ENCODE measurements around the gene HOXB13.

Gene HOXB13

GRCh38 chr17:48747445-48748363, 19.2 kb upstream of the HOXB13 start:
- no peak for DNase-seq

GRCh38 chr17:48746916-48747444, 18.4 kb upstream of the HOXB13 start:
- no peak for DNase-seq

- no peak for DNase-seq
Measured at GRCh38 chr17:48745381-48746275, 17.1 kb upstream of the HOXB13 start.

DNA sequence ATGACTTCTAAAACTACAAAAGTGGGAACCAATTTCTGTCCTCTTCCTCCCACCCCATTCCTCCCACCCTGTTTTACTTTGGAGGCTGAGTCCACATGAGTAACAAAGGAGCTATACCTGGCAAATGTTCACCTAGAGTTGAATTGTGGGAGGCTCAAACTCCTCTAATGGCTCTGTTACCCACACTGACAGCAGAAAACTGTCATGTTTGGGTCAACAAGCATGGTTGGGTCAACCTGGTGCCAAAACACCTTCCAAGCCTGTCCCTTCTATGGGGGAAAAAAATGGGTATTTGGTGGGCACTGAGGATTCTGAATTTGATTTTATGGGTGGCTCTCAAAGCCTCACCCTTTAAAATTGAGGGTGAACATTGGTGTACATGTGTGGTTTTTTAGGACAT, 12.0 kb upstream of the HOXB13 start:
- DNase-seq = no peak

DNA sequence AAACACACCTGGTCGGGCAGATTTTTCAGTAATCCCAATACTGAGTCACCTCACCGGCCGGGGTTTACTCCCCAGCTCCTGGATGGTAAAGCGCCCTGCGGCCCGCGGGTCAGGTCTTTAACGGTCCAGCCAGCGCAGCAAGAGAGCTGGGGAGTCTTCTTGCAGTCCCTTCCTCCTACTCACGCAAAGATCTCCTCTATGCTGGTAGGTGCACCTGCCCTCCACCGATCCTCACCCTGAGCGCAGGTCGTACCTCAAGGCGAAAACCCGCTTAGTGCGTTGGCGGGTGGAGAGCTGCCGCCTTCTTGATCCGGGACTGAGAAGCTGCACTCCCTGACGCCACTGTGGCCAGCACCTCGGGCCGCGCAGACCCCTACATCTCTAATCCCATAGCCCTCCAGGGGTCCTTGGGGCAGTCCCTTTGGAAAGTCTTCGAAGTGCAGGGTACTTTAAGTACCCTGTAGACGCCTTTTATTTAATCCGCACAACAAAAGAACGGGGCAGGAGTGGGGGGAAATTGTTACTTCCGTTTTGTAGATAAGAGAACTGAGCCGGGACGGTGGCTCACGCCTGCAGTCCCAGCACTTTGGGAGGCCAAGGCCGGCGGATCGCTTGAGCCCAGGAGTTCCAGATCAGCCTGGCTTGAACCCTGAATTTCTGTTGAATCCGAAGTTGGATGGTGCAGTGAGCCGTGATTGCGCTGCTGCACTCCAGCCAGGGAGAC, 10.4 kb upstream of the HOXB13 start:
- no peak for DNase-seq

DNA sequence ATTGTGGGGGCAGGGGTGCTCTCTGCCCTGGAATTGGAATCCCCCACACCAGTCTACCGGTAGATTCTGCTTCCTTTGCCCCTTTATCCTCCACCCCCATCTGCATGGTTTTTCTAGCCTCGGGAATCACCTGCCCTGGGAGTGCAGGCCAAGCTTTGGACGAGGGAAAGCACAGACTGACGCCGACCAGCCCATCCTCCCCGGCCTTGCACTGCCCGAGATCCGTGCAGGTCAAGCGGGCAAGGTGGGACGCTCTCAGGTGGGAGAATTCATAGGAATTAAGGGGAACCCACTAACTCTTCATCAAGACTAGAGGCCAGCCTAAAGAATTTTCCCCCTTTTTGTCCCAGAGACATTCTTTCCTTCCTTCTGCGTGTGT, 9.9 kb upstream of the HOXB13 start:
- no peak for DNase-seq

DNA sequence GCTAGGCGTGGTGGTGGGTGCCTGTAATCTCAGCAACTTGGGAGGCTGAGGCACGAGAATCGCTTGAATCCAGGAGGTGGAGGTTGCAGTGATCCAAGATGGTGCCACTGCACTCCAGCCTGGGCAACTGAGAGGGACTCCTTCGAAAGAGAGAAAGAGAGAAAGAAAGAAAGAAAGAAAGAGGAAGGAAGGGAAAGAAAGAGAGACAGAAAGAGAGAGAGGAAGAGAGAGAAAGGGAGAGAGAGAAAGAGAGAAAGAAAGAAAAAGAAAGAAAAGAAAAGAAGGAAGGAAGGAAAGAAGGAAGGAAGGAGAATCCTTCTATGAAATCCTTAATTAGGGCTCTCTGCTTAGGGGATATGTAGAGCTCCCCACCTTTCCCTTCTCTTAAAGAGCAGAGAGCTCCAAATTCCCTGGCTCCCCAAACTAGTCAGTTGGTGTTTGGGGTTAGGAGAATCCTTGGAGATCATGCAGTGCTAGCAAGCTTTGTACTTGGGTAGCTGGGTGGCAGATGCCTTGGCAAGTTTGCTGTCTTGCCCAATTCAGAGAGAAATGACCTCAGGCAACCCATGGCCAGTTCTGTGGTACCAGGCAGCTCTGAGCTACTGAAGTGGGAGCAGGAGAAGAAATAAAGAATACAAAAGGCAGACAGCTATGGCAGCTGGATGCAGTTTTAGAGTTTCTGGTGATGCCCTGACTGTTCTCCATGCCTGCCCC, 8.9 kb upstream of the HOXB13 start:
- DNase-seq = no peak

GRCh38 chr17:48735062-48735351, 6.5 kb upstream of the HOXB13 start:
- DNase-seq = no peak

DNA sequence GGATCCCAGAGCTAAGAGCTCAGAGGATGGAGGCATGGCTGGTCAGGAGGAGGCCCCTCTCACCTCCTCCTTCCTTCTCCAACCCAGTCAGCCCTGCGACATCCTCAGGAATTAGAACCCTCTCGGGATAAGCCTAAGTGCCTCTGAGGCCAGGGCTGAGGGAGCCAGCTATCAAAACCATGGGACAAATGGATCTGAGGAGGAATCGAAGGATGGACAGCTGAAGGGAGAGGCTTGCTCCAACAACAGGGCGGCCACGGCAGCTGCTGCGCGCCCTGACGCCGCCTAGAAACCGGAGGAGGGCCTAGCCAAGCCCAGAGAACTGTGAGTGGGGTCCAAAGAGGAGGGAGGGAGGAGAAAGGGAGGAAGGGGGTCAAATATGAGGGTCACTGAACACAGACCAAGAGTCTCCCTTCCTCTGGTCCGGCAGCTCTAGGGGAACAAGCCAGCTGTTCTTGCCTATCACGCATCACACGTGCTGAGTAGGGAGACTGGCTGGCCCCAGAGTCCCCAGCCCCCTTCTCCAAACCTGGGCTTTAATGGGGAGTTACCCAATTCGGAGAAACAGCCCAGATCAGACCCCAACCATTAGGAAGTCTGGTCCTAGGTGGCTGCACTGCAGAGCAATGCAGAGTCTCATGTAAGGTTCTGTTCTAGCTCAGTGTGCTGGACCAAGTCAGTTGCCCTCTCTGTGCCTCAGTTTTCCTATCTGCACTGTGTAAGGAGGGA, 5.9 kb upstream of the HOXB13 start:
- no peak for DNase-seq

- no peak for DNase-seq
Measured at GRCh38 chr17:48733632-48734328, 5.2 kb upstream of the HOXB13 start.

DNA sequence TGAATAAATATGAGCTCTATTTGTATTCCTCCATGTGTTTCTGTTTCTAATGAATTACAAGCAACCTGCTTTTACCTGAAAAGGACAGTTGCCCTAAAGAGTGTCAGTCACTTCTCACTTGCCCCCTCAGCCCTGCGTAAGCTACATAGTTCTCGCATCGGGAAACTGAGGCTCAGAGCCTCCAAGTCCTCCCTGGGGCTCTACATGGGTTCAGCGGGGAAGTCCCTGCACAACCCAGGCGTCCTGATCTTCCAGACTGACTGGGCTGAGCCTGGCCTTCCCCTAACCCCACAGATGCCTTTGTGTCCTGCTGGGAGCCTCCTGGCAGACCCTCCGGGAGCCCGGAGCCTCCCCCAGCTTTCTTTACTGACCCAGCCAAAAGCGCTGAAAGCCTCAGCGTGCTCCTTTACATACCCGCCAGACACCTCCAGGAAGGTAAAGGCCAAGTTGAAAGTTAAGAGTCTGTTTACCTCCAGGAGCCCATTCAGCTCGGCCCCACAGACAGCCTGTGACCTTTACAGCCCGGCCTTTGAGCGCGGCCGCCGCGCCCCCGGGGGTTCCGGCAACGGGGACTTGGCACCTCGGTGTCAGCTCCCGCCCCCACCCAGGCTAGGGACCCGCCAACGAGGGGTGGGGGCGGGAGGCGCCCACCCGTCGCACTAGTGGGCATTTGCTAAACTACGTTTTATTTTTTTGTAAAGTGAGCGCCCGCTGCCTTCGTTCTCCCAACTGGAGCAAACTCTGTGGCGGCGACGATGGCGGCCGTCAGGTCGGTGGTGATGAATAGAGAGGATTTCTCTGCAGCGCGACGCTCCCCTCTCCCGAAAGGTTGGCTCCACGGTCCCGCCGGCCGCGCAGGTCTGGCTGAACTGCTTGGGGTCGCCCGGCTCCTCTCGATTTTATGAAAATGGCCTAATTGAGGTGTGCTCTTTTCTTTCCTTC, 4.4 kb upstream of the HOXB13 start:
- DNase-seq = no peak

DNA sequence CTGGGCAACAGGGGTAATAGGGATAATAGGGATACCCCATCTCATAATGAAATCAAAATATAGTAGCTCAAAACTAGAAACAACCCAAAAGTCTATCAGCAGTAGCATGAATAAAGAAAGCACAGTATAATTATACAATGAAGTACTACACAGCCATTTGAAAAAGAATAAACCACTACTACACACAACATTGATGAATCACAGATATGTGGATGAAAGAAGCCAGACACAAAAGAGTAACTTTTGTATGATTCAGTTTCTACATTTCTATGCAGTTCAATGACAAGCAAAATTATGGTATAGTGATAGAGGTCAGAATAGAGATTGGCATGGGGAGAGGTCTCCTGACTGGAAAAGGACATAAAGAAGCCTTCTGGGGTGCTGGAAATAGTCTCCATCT, 2.8 kb upstream of the HOXB13 start:
- no peak for DNase-seq

- DNase-seq = no peak
Measured at GRCh38 chr17:48730240-48730550, 1.6 kb upstream of the HOXB13 start.

GRCh38 chr17:48729335-48730239, 1.0 kb upstream of the HOXB13 start:
- DNase-seq = no peak

GRCh38 chr17:48727415-48728175, 955 bp downstream of the HOXB13 start:
- DNase-seq = no peak

DNA sequence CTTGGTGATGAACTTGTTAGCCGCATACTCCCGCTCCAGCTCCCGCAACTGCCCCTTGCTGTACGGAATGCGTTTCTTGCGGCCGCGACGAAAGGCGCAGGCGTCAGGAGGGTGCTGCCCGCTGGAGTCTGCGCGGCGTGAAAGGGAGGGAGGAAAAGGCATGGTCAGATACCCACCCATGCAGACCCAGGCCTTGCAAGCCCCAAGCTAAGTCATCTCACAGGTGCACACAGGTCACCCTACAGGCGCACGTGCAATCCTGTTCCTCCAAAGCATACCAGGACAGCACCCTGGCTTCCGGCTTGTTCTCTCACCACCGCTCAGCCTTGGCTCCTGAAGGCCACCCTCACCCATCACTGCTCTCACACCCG, 1.6 kb downstream of the HOXB13 start:
- DNase-seq = no peak

GRCh38 chr17:48726114-48726915, 2.2 kb downstream of the HOXB13 start:
- no peak for DNase-seq
